Stimulated activated naive CD8-positive, alpha-beta T cell treated with anti-CD3 and anti-CD28 coated beads, Interleukin-15, Interleukin-2, amounts not matched to agents 100 ng/mL and 50 ng/mL, for 24 hours (primary cell): Measurements from ENCODE around the gene RECQL5.

Source experiments
- H3K27ac Mint-ChIP-seq: one replicate; pipeline ENCODE4 v1.8.0; 2021; ENCODE audit warnings: mild to moderate bottlenecking, mixed read lengths
- H3K27me3 Mint-ChIP-seq: one replicate; pipeline ENCODE4 v1.8.0; 2021; ENCODE audit warnings: mixed read lengths
- H3K36me3 Mint-ChIP-seq: one replicate; pipeline ENCODE4 v1.8.0; 2021; ENCODE audit warnings: low read depth, mixed read lengths
- H3K4me1 Mint-ChIP-seq: one replicate; pipeline ENCODE4 v1.8.0; 2021; ENCODE audit warnings: low read depth, mixed read lengths
- H3K4me3 Mint-ChIP-seq: one replicate; pipeline ENCODE4 v1.8.0; 2021; ENCODE audit warnings: mild to moderate bottlenecking, mixed read lengths
- H3K9me3 Mint-ChIP-seq: one replicate; pipeline ENCODE4 v1.8.0; 2021; ENCODE audit warnings: mixed read lengths

The RECQL5 gene

DNA sequence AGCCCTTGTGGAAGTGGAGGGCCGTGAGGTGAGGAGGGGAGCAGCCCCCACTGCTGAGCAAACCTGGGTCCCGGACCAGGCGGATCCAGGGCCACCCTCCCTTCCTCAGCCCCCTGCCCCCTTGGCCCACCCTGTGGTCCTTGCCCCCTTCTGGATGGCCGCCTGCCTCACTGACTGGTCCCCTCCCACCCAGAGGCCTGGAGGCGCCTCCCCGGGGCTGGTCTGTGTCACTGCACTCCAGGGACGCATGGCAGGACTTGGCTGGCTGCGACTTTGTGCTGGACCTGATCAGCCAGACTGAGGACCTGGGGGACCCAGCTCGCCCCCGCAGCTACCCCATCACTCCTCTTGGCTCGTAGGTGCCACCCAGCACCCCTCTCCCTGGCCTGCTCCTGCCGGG, 52.9 kb downstream of the RECQL5 start:
- H3K27me3 Mint-ChIP-seq: no peaks in the 10 kb centered on the region
- no peaks in the 10 kb centered on the region for H3K4me1 Mint-ChIP-seq
- H3K9me3 Mint-ChIP-seq: no peaks in the 10 kb centered on the region
- no peak overlapping the region for H3K4me3 Mint-ChIP-seq
- no peak overlapping the region for H3K27ac Mint-ChIP-seq
- no peaks in the 10 kb centered on the region for H3K36me3 Mint-ChIP-seq

DNA sequence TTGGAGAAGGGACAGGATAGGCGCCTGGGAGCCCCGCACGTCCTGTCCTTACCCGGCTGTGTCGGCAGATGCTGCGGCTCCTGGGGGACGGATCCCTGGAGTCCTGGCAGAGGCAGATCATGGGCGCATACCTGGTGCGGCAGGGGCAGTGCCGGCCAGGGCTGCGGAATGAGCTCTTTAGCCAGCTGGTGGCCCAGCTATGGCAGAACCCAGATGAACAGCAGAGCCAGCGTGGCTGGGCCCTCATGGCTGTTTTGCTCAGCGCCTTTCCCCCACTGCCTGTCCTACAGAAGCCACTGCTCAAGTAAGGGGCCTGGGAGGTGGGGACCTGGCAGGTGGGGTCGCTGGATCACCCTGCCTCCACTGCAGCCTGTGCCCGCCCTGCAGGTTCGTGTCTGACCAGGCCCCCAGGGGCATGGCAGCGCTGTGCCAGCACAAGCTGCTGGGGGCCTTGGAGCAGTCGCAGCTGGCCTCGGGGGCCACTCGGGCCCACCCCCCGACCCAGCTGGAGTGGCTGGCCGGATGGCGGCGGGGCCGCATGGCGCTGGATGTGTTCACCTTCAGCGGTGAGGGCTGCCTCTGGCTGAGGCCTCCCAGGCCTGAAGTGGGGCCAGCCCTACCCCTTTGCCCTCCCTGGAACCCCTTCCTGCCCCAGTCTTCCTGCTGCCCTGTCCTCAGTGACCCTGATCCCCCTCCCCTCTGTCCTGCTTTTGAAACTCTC, 53.9 kb downstream of the RECQL5 start:
- Mint-ChIP-seq H3K4me1 (no peaks in the 10 kb centered on the region), H3K27me3 (no peaks in the 10 kb centered on the region), H3K9me3 (no peaks in the 10 kb centered on the region), H3K36me3 (no peaks in the 10 kb centered on the region), H3K4me3 (no peak overlapping the region), H3K27ac (no peak overlapping the region)

DNA sequence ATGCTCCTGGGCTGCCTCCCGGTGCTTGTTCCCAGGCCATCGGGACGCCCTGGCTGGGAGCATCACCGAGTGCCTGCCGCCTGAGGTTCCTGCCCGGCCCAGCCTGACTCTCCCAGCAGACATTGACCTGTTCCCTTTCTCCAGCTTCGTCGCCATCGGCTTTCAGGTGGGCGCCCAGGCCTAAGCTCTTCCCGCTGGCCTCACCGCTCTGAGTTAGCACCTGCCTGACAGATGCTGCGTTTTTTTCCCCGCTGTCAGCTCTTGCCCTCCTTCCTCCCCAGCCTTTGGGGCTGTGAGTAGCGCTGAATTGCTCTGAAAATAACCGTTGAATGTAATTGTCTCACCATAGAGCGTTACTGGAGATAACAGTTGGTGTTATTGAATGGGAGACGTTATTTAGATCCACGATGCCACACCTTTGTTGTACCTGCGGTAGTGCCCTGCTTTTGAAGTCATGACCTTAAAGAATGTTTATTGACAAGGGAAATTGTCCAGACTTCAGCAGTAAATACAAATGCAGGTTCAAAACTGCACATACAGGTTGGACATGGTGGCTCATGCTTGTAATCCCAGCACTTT, 55.0 kb downstream of the RECQL5 start:
- Mint-ChIP-seq H3K27me3 (no peaks in the 10 kb centered on the region), H3K36me3 (no peaks in the 10 kb centered on the region), H3K4me3 (no peak overlapping the region), H3K9me3 (no peaks in the 10 kb centered on the region), H3K27ac (no peak overlapping the region), H3K4me1 (no peaks in the 10 kb centered on the region)

DNA sequence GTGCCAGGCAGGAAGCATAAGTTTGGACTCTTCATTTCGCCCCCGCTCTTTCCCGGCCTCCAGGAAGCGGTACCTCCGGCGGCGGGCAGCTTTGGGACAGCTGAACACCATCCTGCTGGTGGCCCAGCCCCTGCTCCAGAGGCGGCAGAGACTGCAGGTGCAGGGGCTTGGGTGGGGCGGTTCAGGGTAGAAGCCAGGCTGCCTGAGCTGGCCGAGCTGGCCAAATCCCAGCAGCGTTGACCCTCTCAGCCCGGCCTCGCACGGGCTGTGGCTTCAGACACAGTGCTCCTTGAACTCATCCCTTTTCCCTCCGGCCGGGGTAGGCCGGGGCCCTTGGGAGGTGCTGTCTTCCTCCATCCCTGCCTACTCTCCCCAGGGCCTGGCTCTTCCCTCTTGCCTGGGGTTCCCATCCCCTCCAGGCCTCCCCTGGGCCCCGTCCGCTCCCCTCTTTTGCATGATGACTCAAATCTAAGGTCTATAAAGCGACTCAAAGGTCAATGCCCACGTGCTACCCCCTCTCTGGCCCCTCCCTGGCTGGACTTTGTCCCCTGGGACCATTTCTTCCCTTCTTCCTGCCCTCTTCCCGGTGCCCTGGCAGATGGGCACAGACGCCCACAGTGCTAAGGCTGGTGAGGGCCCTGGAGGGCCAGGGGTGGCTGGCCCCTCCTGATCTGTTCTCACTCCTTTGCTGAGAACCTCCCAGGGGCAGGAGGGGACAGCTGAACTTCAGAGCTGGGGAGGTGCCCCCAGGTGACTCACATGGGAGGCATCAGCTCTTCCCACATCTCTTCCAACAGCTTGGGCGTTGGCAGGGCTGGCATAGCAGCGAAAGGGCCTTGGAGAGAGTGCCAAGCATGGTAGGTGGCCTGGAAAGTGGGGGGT, 56.6 kb downstream of the RECQL5 start:
- Mint-ChIP-seq H3K27ac (no peak overlapping the region), H3K4me1 (no peaks in the 10 kb centered on the region), H3K36me3 (no peaks in the 10 kb centered on the region), H3K27me3 (no peaks in the 10 kb centered on the region), H3K9me3 (no peaks in the 10 kb centered on the region), H3K4me3 (no peak overlapping the region)

GRCh38 chr17:75607086-75607485, 59.9 kb downstream of the RECQL5 start:
- Mint-ChIP-seq H3K4me3 (no peak overlapping the region), H3K4me1 (no peaks in the 10 kb centered on the region), H3K27ac (no peak overlapping the region), H3K36me3 (no peaks in the 10 kb centered on the region), H3K9me3 (no peaks in the 10 kb centered on the region), H3K27me3 (no peaks in the 10 kb centered on the region)

- Mint-ChIP-seq H3K27ac (no peak overlapping the region), H3K4me1 (no peaks in the 10 kb centered on the region), H3K36me3 (no peaks in the 10 kb centered on the region), H3K9me3 (no peaks in the 10 kb centered on the region), H3K4me3 (no peak overlapping the region), H3K27me3 (no peaks in the 10 kb centered on the region)
These were observed 61.2 kb downstream of the RECQL5 start for GRCh38 chr17:75605790-75606189.

DNA sequence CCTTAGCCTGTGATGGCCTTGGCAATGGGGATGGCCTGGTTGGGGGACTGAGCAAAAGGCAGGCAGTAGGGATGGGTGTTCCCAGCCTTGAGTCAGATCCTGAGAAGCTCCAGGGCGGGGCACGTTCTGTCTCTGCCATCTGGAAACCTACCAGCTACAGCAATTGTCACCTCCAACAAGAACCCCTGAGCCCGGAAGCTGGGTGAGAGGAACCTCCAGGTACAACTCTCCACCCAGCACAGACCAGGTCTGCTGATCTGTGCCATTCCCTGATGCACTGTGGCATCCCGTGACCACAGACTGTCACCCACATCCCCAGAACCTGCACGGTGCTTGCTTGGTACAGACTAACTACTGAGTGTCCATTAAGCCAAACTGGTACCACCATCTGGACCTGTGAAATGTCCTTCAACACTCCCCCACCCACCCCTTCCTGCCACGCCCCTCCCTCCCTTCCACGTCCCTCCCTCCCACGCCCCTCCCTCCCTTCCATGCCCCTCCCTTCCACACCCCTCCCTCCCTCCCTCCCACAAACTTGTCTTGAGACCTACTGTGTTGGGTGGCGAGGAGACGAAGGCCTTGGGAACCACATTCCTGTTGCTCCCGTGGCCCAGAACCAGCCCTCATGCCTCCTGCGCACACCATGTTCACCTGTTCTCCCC, 62.8 kb downstream of the RECQL5 start:
- H3K36me3 Mint-ChIP-seq: no peaks in the 10 kb centered on the region

GRCh38 chr17:75603123-75603522, 63.8 kb downstream of the RECQL5 start:
- Mint-ChIP-seq H3K9me3 (no peaks in the 10 kb centered on the region), H3K4me1 (no peaks in the 10 kb centered on the region), H3K4me3 (no peak overlapping the region), H3K27me3 (no peaks in the 10 kb centered on the region), H3K36me3 (no peaks in the 10 kb centered on the region), H3K27ac (no peak overlapping the region)

More for the DNA sequence above, 62.8 kb downstream of the RECQL5 start:
- Mint-ChIP-seq H3K9me3 (no peaks in the 10 kb centered on the region), H3K4me3 (no peak overlapping the region), H3K27me3 (no peaks in the 10 kb centered on the region), H3K4me1 (no peaks in the 10 kb centered on the region), H3K27ac (no peak overlapping the region)

DNA sequence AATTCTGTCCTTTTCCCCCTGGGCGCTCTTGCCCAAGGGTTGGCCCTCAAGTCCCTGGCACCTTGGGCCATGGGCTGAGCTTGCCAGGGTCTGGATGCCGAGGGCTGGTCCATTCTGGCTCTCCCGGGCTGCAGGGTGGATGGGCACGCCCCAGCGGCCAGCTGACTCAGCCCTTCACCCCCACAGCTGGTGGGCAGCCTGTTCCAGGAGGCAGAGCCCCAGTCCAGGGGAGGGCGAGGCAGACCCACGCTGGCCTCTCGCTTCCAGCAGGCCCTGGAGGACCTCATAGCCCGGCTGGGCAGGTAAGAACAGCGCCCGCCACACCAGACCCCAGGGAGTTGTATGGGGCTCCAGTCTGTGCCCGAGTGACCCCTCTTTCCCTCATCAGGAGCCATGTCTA, 64.3 kb downstream of the RECQL5 start:
- H3K27ac Mint-ChIP-seq: no peak overlapping the region
- H3K9me3 Mint-ChIP-seq: no peaks in the 10 kb centered on the region
- no peak overlapping the region for H3K4me3 Mint-ChIP-seq
- H3K36me3 Mint-ChIP-seq: no peaks in the 10 kb centered on the region
- no peaks in the 10 kb centered on the region for H3K4me1 Mint-ChIP-seq
- H3K27me3 Mint-ChIP-seq: no peaks in the 10 kb centered on the region

GRCh38 chr17:75601057-75601987, 65.6 kb downstream of the RECQL5 start:
- no peak overlapping the region for H3K27ac Mint-ChIP-seq
- no peaks in the 10 kb centered on the region for H3K9me3 Mint-ChIP-seq
- no peak overlapping the region for H3K4me3 Mint-ChIP-seq
- no peaks in the 10 kb centered on the region for H3K4me1 Mint-ChIP-seq
- no peaks in the 10 kb centered on the region for H3K27me3 Mint-ChIP-seq
- H3K36me3 Mint-ChIP-seq: no peaks in the 10 kb centered on the region

- no peaks in the 10 kb centered on the region for H3K27me3 Mint-ChIP-seq
- no peaks in the 10 kb centered on the region for H3K36me3 Mint-ChIP-seq
- H3K27ac Mint-ChIP-seq: no peak overlapping the region
- no peaks in the 10 kb centered on the region for H3K9me3 Mint-ChIP-seq
- no peaks in the 10 kb centered on the region for H3K4me1 Mint-ChIP-seq
- H3K4me3 Mint-ChIP-seq: no peak overlapping the region
These were observed 70.5 kb downstream of the RECQL5 start for GRCh38 chr17:75596320-75597087.

- H3K27ac Mint-ChIP-seq: no peak overlapping the region
- H3K27me3 Mint-ChIP-seq: no peaks in the 10 kb centered on the region
- no peaks in the 10 kb centered on the region for H3K36me3 Mint-ChIP-seq
- H3K9me3 Mint-ChIP-seq: no peaks in the 10 kb centered on the region
- no peak overlapping the region for H3K4me3 Mint-ChIP-seq
- no peaks in the 10 kb centered on the region for H3K4me1 Mint-ChIP-seq
These were observed 71.0 kb downstream of the RECQL5 start for GRCh38 chr17:75595920-75596313.

- Mint-ChIP-seq H3K27ac (no peak overlapping the region), H3K27me3 (no peaks in the 10 kb centered on the region), H3K4me3 (no peak overlapping the region), H3K9me3 (no peaks in the 10 kb centered on the region), H3K36me3 (no peaks in the 10 kb centered on the region), H3K4me1 (no peaks in the 10 kb centered on the region)
These were observed 71.6 kb downstream of the RECQL5 start for GRCh38 chr17:75595284-75595919.
